ENCODE measurements around the gene GOLGA8F.
"Not testable (repeated sequence)": the region's sequence is repeated elsewhere in the genome, so short reads cannot be mapped to it uniquely, and the experiment has no call there.

GOLGA8F gene, protein sequence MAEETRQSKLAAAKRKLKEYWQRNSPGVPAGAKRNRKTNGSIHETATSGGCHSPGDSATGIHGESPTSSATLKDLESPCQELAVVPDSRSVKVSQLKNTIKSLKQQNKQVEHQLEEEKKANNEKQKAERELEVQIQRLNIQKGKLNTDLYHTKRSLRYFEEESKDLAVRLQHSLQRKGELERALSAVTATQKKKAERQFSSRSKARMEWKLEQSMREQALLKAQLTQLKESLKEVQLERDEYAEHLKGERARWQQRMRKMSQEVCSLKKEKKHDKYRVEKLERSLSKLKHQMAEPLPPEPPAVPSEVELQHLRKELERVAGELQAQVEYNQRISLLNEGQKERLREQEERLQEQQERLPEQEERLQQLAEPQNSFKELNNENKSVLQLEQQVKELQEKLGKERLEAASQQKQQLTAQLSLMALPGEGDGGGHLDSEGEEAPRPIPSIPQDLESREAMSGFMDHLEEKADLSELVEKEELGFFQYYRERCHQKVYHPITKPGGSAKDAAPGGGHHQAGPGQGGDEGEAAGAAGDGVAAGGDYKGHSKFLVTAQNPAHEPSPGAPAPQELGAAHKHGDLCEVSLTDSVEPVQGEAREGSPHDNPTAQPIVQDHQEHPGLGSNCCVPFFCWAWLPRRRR

DNA sequence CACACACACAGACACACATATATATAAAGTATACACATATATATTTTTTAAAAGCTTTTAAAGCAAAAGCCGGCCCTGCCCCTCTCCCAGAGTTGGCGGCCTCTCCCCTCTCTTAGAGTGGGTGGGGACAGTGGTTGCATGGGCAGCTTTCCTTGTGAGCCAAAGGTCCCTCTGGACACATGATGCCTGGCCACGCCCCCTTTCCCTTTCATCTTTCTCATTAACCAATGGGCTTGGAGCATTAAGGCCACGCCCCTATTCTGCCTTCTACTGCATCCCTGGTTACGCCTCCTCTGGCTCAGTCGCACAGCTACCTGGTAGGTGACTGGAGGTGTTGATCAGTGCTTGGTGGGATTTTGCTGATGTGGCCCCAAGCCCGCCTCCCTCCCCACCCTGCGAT lies at the start of gene GOLGA8F:
Gene GOLGA8F, plus strand, starts transcription at position 301 of the 400 bp plus-strand sequence. Its CDS starts 98 bp downstream, at position 399.
- not testable (repeated sequence) for DNase-seq (ENCODE audit: low spot score)

GRCh38 chr15:28357984-28358383 lies 20.5 kb upstream of the GOLGA8F start, which contains the start of gene GOLGA6L24:
TSS of gene GOLGA6L24 (minus strand) at chr15:28358084. CDS start at chr15:28358023, 61 bp downstream.
- DNase-seq (ENCODE audit: low spot score), result not testable (repeated sequence)

DNA sequence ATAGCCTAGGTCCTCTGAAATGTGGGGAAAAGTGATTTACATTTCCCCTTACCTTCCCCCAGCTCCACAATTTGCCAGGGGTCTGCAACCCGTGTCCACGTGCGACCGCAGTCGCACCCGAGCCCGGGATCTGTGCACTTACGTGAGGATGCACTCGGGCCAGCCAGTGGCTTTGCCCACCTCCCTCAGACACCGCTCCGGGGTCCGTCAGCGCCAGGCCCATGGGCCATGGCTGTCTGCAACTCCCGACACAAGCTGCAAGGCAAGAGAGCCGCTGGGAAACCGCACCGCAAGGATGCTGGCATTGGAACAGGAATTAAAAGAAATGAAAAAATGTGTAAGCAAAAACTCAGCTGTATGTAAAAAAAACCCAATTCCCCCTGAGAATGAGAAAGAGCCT lies 13.0 kb upstream of the GOLGA8F start:
- not testable (repeated sequence) for DNase-seq (ENCODE audit: low spot score)

GRCh38 chr15:28380053-28380452 lies 1.6 kb downstream of the GOLGA8F start:
- DNase-seq (ENCODE audit: low spot score), result peak; percentile 1

GRCh38 chr15:28396022-28396421 lies 17.6 kb downstream of the GOLGA8F start:
- not testable (repeated sequence) for DNase-seq (ENCODE audit: low spot score)

DNA sequence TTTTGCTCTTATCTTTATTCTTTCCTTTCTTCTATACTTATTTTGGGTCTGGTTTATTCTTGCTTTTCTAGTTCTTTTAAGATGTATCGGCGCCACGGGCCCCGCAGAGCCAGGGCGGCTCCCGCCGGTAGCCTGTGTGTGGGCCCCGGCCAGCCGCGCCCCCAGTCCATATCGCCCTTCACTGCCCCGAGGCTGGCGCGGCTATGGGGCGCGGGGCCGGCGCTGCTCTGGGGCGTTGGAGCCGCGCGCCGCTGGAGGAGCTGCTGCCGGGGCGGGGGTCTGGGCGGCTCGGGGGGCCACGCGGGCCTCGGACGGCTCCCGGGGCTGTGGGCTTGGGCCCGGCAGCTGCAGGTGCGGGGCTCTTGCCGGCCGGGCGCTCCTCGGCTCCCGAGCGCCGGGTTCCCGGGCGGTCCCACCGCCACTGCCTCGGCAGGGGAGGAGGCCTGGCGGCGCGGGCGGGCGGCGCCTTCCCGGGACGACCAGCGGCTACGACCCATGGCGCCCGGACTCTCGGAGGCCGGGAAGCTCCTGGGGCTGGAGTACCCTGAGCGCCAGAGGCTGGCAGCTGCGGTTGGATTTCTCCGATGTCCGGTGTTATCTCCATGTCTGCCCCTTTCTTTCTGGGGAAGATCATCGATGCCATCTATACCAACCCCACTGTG lies 24.4 kb downstream of the GOLGA8F start:
- DNase-seq (ENCODE audit: low spot score), result not testable (repeated sequence)

- not testable (repeated sequence) for DNase-seq (ENCODE audit: low spot score)
Measured at GRCh38 chr15:28420470-28420869, 42.0 kb downstream of the GOLGA8F start.

DNA sequence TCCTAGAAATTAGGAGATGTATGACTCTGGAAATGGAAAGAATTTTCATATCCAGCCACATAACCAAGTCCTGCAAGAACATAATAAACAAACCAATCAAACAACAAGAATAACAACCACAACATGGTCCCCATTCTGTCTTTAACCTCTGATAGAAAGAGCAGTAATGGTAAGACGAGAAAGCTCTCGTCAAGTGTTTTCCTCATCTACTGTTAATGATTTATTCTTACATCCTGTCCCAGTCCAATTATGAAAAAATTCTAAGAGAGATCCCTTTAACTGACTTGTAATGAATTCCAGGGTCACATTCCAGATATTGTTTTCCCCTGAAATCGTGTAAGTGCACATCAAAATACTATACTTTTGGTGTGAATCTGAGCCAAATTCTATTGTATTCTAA lies 57.1 kb downstream of the GOLGA8F start:
- DNase-seq (ENCODE audit: low spot score), result not testable (repeated sequence)

All from activated CD4-positive, alpha-beta T cell treated with anti-CD3 and anti-CD28 coated beads, Interleukin-2, Interleukin-4, amounts not matched to agents 100 ng/mL and 50 ng/mL, durations not matched to agents 16 hours and 8 hours (primary cell).